Left ventricle myocardium superior (tissue), 1 donor: ENCODE data around the gene C1QTNF1. TPM values are rescaled to one million over a fixed set of nuclear protein-coding genes. Genes with fewer than 3 reads are reported as not detected.
A peak's percentile ranks its signal among the peaks of the same experiment; 100 is the strongest.
"Not testable (repeated sequence)": the region's sequence is repeated elsewhere in the genome, so short reads cannot be mapped to it uniquely, and the experiment has no call there.

Experiments
- ATAC-seq: fragments of 200-7000 bp; cut with Tn5 transposase; one replicate; pipeline ENCODE4 v1.9.1; 2020; ENCODE audit warnings: mild to moderate bottlenecking, moderate library complexity
- DNase-seq: peaks from one replicate; pipeline ENCODE4 v3.0.0-alpha.2; 2020
- intact Hi-C: fragments of 100-400 bp; cut with micrococcal nuclease; formaldehyde crosslinking; loops from one replicate; pipeline ENCODE4 v1.11.0; 2022
- total RNA-seq: library from RNA; stranded (reverse); fragmentation: NEBNext Ultra II Directional; extraction: Animal tissue kit (Norgen Biotek cat#: 25700); gene quantifications from one replicate; pipeline ENCODE4 v1.2.1, GENCODE V29; 2021
- donor health status: DM: no; HTN: yes; CAD: no; lungs with severe emphysema.

Gene C1QTNF1
- total RNA-seq, 1 donor from 2014 or later: 247 TPM

GRCh38 chr17:79019261-79019631 is 4.7 kb upstream of the C1QTNF1 start:
- DNase-seq (no peak), ATAC-seq (no peak)
- intact Hi-C loops: no loop called here

- peak; percentile 75 for DNase-seq
- intact Hi-C loops: no loop called here
- peak; percentile 44 for ATAC-seq
Measured at GRCh38 chr17:79019632-79020584, 4.1 kb upstream of the C1QTNF1 start.

GRCh38 chr17:79020631-79021301 is 3.2 kb upstream of the C1QTNF1 start:
- no peak for DNase-seq
- intact Hi-C loops: no loop called here
- no peak for ATAC-seq

GRCh38 chr17:79021929-79022328 is 2.0 kb upstream of the C1QTNF1 start:
- ATAC-seq, intact Hi-C loops, DNase-seq: not testable (repeated sequence)

GRCh38 chr17:79022507-79022991 is 1.4 kb upstream of the C1QTNF1 start:
- intact Hi-C loops: no loop called here
- ATAC-seq: peak; percentile 59
- peak; percentile 87 for DNase-seq

GRCh38 chr17:79023180-79023705 is 726 bp upstream of the C1QTNF1 start:
- intact Hi-C loops: no loop called here
- ATAC-seq (peak; percentile 11), DNase-seq (no peak)

- DNase-seq (peak; percentile 86), ATAC-seq (peak; percentile 69)
- intact Hi-C loops: no loop called here
Measured at GRCh38 chr17:79024901-79025737, 1.1 kb downstream of the C1QTNF1 start.

- ATAC-seq: peak; percentile 10
- DNase-seq: peak; percentile 74
- intact Hi-C loops: no loop called here
Measured at GRCh38 chr17:79026376-79027273, 2.7 kb downstream of the C1QTNF1 start.

GRCh38 chr17:79027274-79027924 is 3.4 kb downstream of the C1QTNF1 start:
- peak; percentile 64 for DNase-seq
- intact Hi-C loops: no loop called here
- ATAC-seq: peak; percentile 13

- DNase-seq: peak; percentile 61
- intact Hi-C loops: no loop called here
- ATAC-seq: peak; percentile 3
Measured at GRCh38 chr17:79027925-79028491, 4.0 kb downstream of the C1QTNF1 start.

- intact Hi-C loops: no loop called here
- no peak for ATAC-seq
- no peak for DNase-seq
Measured at GRCh38 chr17:79028496-79029326, 4.7 kb downstream of the C1QTNF1 start.

GRCh38 chr17:79029327-79030009 is 5.5 kb downstream of the C1QTNF1 start:
- ATAC-seq (no peak), DNase-seq (no peak)
- intact Hi-C loops: no loop called here

GRCh38 chr17:79030636-79031035 is 6.7 kb downstream of the C1QTNF1 start:
- ATAC-seq, intact Hi-C loops, DNase-seq: not testable (repeated sequence)

- DNase-seq (peak; percentile 15), ATAC-seq (no peak)
- intact Hi-C loops: no loop called here
Measured at GRCh38 chr17:79031996-79032875, 8.3 kb downstream of the C1QTNF1 start.

- intact Hi-C loops: no loop called here
- no peak for ATAC-seq
- DNase-seq: peak; percentile 22
Measured at GRCh38 chr17:79033046-79033616, 9.2 kb downstream of the C1QTNF1 start.
